Calu3 (cell line): Measurements from ENCODE around the gene TWIST2. TPM values are rescaled to one million over a fixed set of nuclear protein-coding genes. Genes with fewer than 3 reads are reported as not detected.
A peak's percentile ranks its signal among the peaks of the same experiment; 100 is the strongest.

Source experiments
- BruUV-seq: library from RNA; stranded (reverse); fragments of 400-500 nt; replicated peaks from 2 replicates; lab custom pipeline; 2021; lab: Mats Ljungman, UMichigan
- CTCF ChIA-PET: fragments of 300-600 bp; sonication (Branson Sonifier 250); formaldehyde crosslinking; loops from one replicate; lab custom pipeline; 2022; ENCODE audit warnings: antibody characterized with exemption; lab: Charles Lee
- DNase-seq: peaks from one replicate; pipeline ENCODE4 v3.0.0; 2022
- H3K27ac Mint-ChIP-seq: one replicate; pipeline ENCODE4 v1.8.0; 2022; ENCODE audit warnings: mixed read lengths; ENCODE audit not compliant: unreplicated experiment
- H3K27me3 Mint-ChIP-seq: one replicate; pipeline ENCODE4 v1.8.0; 2022; ENCODE audit warnings: mixed read lengths; ENCODE audit not compliant: unreplicated experiment
- H3K36me3 Mint-ChIP-seq: one replicate; pipeline ENCODE4 v1.8.0; 2022; ENCODE audit warnings: mild to moderate bottlenecking, moderate library complexity, mixed read lengths; ENCODE audit not compliant: insufficient read depth, unreplicated experiment
- H3K4me1 Mint-ChIP-seq: one replicate; pipeline ENCODE4 v1.8.0; 2022; ENCODE audit warnings: mild to moderate bottlenecking, low read depth, mixed read lengths; ENCODE audit not compliant: unreplicated experiment
- H3K4me3 Mint-ChIP-seq: one replicate; pipeline ENCODE4 v1.8.0; 2022; ENCODE audit warnings: mild to moderate bottlenecking, low read depth, moderate library complexity, mixed read lengths; ENCODE audit not compliant: unreplicated experiment
- H3K9me3 Mint-ChIP-seq: one replicate; pipeline ENCODE4 v1.8.0; 2022; ENCODE audit warnings: low read depth, mixed read lengths; ENCODE audit not compliant: unreplicated experiment
- CTCF ChIP-seq: fragments of 200-600 bp; IDR thresholded peaks from one replicate; pipeline ENCODE4 v1.8.0; 2022; ENCODE audit warnings: antibody characterized with exemption; ENCODE audit not compliant: unreplicated experiment
- intact Hi-C: fragments of 100-400 bp; cut with micrococcal nuclease; formaldehyde crosslinking; loops from one replicate; pipeline ENCODE4 v1.10.0; 2022; ENCODE audit not compliant: unreplicated experiment
- total RNA-seq: library from RNA; stranded (reverse); gene quantifications from 2 replicates; pipeline ENCODE4 v1.2.3, GENCODE V29; 2022

The TWIST2 gene
- total RNA-seq, 1 experiment from 2014 or later: not detected

- peaks cover 21% of the 10 kb centered on the region for H3K27me3 Mint-ChIP-seq
- H3K36me3 Mint-ChIP-seq: no peaks in the 10 kb centered on the region
- intact Hi-C loops: no loop called here
- peak; percentile 53 for DNase-seq
- BruUV-seq: no TSS peak
- H3K4me3 Mint-ChIP-seq: no peak overlapping the region
- CTCF ChIA-PET: no interaction called here
- peak; percentile 47 for TF ChIP-seq CTCF
- H3K9me3 Mint-ChIP-seq: peaks cover 3% of the 10 kb centered on the region
- no peak overlapping the region for H3K27ac Mint-ChIP-seq
- peaks cover 15% of the 10 kb centered on the region for H3K4me1 Mint-ChIP-seq
Observed at GRCh38 chr2:238945433-238946150, 97.7 kb downstream of the TWIST2 start.

GRCh38 chr2:238946318-238947242 lies 98.7 kb downstream of the TWIST2 start:
- no peak overlapping the region for H3K27ac Mint-ChIP-seq
- H3K27me3 Mint-ChIP-seq: peaks cover 21% of the 10 kb centered on the region
- H3K9me3 Mint-ChIP-seq: no peaks in the 10 kb centered on the region
- no peak for TF ChIP-seq CTCF
- BruUV-seq: no TSS peak
- intact Hi-C loops: no loop called here
- no peaks in the 10 kb centered on the region for H3K36me3 Mint-ChIP-seq
- H3K4me1 Mint-ChIP-seq: peaks cover 15% of the 10 kb centered on the region
- H3K4me3 Mint-ChIP-seq: no peak overlapping the region
- CTCF ChIA-PET: no interaction called here
- DNase-seq: no peak

- CTCF ChIA-PET: interaction anchor here (1.2 kb wide), 1 partner anchor 10 kb away, joined by 3 read pairs; no protein-coding TSS in a partner anchor
- DNase-seq: no peak
- H3K27me3 Mint-ChIP-seq: peaks cover 16% of the 10 kb centered on the region
- TF ChIP-seq CTCF: no peak
- no peaks in the 10 kb centered on the region for H3K9me3 Mint-ChIP-seq
- intact Hi-C loops: no loop called here
- H3K36me3 Mint-ChIP-seq: no peaks in the 10 kb centered on the region
- no TSS peak for BruUV-seq
- no peak overlapping the region for H3K27ac Mint-ChIP-seq
- no peak overlapping the region for H3K4me3 Mint-ChIP-seq
- H3K4me1 Mint-ChIP-seq: peaks cover 15% of the 10 kb centered on the region
Observed at GRCh38 chr2:238947243-238947760, 99.4 kb downstream of the TWIST2 start.

GRCh38 chr2:238947920-238948710 lies 100.2 kb downstream of the TWIST2 start:
- Mint-ChIP-seq H3K9me3 (no peaks in the 10 kb centered on the region), H3K4me1 (peaks cover 15% of the 10 kb centered on the region), H3K27ac (peak overlapping the region; percentile 76), H3K4me3 (no peak overlapping the region), H3K27me3 (peaks cover 8% of the 10 kb centered on the region), H3K36me3 (no peaks in the 10 kb centered on the region)
- no peak for TF ChIP-seq CTCF
- DNase-seq: peak; percentile 23
- no TSS peak for BruUV-seq
- CTCF ChIA-PET: interaction anchor here (1.2 kb wide), 1 partner anchor 9 kb away, joined by 3 read pairs; no protein-coding TSS in a partner anchor
- intact Hi-C loops: no loop called here
